Natural killer cell treated with Interleukin-12 subunit alpha and Interleukin-12 subunit beta and Interleukin-15 and Interleukin-18, amount 100 ng/mL, for 72 hours (primary cell): ENCODE data around the gene ACSF3. TPM values are rescaled to one million over a fixed set of nuclear protein-coding genes. Genes with fewer than 3 reads are reported as not detected.

Source experiments
- ATAC-seq, 2 donors: fragments of 150-1000 bp; cut with Tn5 transposase in 1 of 2; sonication (Bioruptor Pico), chemical (Tn5 transposase) in 1 of 2; 2 replicates each; pipeline ENCODE4 v1.10.0; 2021
- DNase-seq: peaks from one replicate; pipeline ENCODE4 v3.0.0; 2022; ENCODE audit warnings: low spot score
- H3K27ac Mint-ChIP-seq, 2 donors: 1 replicate in 1 of 2; 2 replicates in 1 of 2; pipeline ENCODE4 v1.8.0; 2022; ENCODE audit warnings: mixed read lengths in 2 of 2, mild to moderate bottlenecking in 1 of 2, moderate library complexity in 1 of 2
- H3K27me3 Mint-ChIP-seq, 2 donors: 1 replicate in 1 of 2; 2 replicates in 1 of 2; pipeline ENCODE4 v1.8.0; 2022; ENCODE audit warnings: mixed read lengths in 2 of 2
- H3K36me3 Mint-ChIP-seq: one replicate; pipeline ENCODE4 v1.8.0; 2022; ENCODE audit warnings: mixed read lengths
- H3K4me1 Mint-ChIP-seq, 2 donors: 1 replicate in 1 of 2; 2 replicates in 1 of 2; pipeline ENCODE4 v1.8.0; 2022; ENCODE audit warnings: low read depth in 2 of 2, mixed read lengths in 2 of 2, mild to moderate bottlenecking in 1 of 2
- H3K4me3 Mint-ChIP-seq: one replicate; pipeline ENCODE4 v1.8.0; 2022; ENCODE audit warnings: mixed read lengths
- H3K9me3 Mint-ChIP-seq: 2 replicates; pipeline ENCODE4 v1.8.0; 2022; ENCODE audit warnings: mixed read lengths
- total RNA-seq, 2 donors: library from RNA; stranded (reverse); gene quantifications; one replicate each; pipeline ENCODE4 v1.2.3, GENCODE V29; 2022

ACSF3 gene
- total RNA-seq, 2 donors from 2014 or later: 52.3 to 125 TPM

DNA sequence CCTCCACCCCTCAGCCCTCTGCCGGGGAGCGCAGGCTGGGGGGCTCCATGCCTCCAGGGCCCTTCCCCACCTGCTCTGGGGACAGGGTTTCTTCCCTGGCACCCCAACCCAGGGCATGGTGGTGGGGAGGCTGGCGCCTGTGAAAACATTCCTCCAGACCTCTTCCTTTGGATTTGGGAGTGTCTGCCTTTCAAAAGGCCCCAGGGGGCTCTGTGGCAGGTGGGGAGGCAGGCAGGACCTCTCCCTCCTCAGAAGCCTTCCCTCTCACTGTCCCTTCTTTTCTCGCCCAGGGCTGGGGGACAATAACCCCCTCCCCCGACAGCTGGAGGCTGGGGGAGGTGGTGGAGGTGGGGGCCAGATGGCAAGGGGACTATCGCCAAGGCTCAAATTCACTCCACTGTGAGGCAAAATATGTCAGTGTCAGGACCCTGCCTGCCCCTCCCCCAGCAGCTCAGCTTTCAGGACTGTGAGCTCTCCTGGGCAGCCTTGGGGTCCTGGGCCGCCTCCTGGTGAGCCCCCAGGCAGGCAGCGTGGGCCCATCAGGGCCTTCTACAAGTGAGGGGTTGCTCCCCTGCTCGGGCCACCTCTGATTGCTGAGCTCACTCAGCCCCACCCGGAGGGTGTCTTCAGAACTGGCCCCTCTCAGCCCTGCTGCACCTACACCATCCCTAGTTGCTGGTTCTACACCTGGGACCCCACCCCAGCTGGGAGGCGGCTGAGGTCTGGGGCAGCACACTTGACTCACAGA is 79.7 kb downstream of the ACSF3 start:
- no peak for ATAC-seq
- H3K9me3 Mint-ChIP-seq: no peaks in the 10 kb centered on the region
- H3K4me3 Mint-ChIP-seq: no peak overlapping the region
- no peak for DNase-seq
- no peaks in the 10 kb centered on the region for H3K36me3 Mint-ChIP-seq
- no peak overlapping the region for H3K27ac Mint-ChIP-seq
- H3K27me3 Mint-ChIP-seq: no peaks in the 10 kb centered on the region
- peaks cover 6 to 8% of the 10 kb centered on the region in 2 donors for H3K4me1 Mint-ChIP-seq

DNA sequence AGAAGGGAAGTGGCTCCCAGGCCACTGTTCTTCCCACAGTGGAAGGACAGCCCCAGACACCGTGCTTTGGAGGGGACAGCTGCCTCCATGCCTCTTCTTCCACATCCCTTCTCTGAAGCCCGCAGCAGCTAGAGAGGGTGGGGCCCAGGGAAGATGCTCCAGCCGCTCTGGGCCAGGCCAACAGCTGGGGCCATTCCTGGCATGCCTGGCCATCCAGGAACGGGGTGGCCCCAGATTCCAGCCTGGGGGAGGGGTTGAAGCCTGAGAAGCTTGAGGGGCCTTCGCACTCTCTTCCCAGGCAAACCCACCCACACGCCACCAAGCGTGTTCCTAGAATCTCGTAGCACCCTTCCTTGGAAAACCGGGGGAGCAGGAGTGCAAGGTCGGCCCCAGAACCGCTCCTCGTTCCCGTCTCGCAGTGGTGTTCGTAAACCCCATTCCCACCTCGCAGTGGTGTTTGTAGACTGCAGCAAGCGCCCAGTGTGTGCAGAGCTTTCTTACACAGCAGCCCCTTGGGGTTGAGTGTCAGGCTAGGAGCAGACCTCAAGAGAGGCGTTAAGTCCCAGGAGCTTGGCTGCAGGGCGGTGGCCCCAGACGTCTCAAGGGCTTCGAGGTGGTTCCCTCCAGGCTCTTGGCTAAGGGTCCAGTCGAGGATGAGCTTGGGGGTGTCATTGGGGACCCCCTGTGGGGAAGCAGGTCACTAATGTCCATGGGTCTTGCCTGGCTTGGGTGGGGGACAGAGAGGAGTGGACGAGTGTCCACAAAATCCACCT is 80.6 kb downstream of the ACSF3 start:
- DNase-seq (no peak), ATAC-seq (no peak)
- Mint-ChIP-seq H3K9me3 (no peaks in the 10 kb centered on the region), H3K36me3 (no peaks in the 10 kb centered on the region), H3K27me3 (no peaks in the 10 kb centered on the region), H3K27ac (no peak overlapping the region), H3K4me1 (peaks cover 6 to 8% of the 10 kb centered on the region in 2 donors), H3K4me3 (no peak overlapping the region)

DNA sequence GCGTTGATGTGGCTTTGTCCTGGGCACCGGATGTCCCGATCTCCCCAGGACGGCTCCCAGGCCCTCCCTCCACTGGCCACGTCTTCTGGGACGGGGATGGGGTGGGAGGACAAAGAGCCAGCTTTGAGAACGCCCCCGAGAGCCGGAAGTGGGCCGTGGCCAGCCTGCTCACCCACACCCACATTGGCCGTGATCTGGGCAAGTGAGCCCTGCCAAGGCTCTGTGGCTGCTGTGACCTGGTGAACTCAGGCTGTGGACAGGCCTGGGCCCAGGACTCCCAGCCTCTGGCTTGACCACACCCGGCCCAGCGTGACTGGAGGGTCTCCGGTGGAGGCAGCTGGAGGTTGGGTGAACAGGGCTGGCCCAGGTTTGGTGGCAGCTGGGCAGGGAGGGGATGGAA is 81.2 kb downstream of the ACSF3 start:
- ATAC-seq (no peak), DNase-seq (no peak)
- no peaks in the 10 kb centered on the region for H3K9me3 Mint-ChIP-seq
- no peak overlapping the region for H3K27ac Mint-ChIP-seq
- no peak overlapping the region for H3K4me3 Mint-ChIP-seq
- H3K4me1 Mint-ChIP-seq: peaks cover 6 to 8% of the 10 kb centered on the region in 2 donors
- no peaks in the 10 kb centered on the region for H3K36me3 Mint-ChIP-seq
- no peaks in the 10 kb centered on the region for H3K27me3 Mint-ChIP-seq

DNA sequence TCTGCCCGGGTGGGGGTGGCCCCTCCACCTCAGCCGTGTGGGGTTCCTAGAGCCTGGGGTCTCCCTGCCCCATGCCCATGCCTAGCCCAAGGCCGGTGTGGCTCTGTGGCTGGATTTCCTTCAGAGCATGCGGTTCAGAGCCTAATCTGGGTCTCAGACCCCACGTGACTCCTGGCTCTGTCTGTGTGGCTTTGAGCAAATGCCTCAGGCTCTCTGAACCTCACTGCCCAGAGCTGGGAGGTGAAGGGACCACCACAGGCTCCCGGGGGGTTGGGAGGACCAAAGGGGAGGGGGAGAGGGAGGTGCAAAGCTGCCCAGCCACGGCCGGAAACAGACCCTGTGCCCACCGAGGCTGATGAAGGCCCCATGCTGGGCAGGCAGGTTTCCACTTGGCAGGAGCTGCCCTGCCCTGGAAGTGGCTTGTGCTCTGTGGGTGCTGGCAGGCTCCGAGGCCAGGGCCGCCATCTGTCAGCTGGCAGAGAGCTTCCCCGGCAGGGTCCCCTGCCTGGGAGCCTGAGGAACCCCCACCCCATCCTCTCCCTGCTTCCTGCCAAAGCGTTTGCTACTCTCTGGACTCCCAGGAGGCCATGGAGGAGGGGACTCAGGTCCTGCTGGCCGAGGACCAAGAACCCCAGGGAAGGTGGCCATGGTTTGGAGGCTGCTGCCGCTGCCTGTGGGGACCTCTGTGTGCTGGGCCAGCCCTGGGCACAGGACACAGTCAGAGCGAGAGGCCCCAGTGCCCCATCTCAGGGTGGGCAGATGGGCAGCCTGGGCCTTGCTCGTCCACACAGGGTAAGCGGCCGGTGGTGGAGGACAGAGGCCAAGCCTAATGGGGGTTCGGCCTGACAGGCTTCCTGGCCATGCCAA is 81.9 kb downstream of the ACSF3 start:
- no peaks in the 10 kb centered on the region for H3K36me3 Mint-ChIP-seq
- DNase-seq (no peak), ATAC-seq (no peak)
- no peaks in the 10 kb centered on the region for H3K27me3 Mint-ChIP-seq
- no peaks in the 10 kb centered on the region for H3K9me3 Mint-ChIP-seq
- no peak overlapping the region for H3K4me3 Mint-ChIP-seq
- peaks cover 5 to 6% of the 10 kb centered on the region in 2 donors for H3K4me1 Mint-ChIP-seq
- H3K27ac Mint-ChIP-seq: no peak overlapping the region

- no peaks in the 10 kb centered on the region for H3K36me3 Mint-ChIP-seq
- DNase-seq (no peak), ATAC-seq (no peak)
- H3K27me3 Mint-ChIP-seq: no peaks in the 10 kb centered on the region
- H3K4me3 Mint-ChIP-seq: no peak overlapping the region
- H3K4me1 Mint-ChIP-seq: no peaks in the 10 kb centered on the region
- H3K9me3 Mint-ChIP-seq: no peaks in the 10 kb centered on the region
- H3K27ac Mint-ChIP-seq: no peak overlapping the region
These were observed 82.6 kb downstream of the ACSF3 start for GRCh38 chr16:89176147-89176690.

- H3K27me3 Mint-ChIP-seq: peaks cover 0 to 1% of the 10 kb centered on the region in 2 donors
- H3K4me3 Mint-ChIP-seq: no peak overlapping the region
- no peaks in the 10 kb centered on the region for H3K36me3 Mint-ChIP-seq
- ATAC-seq (no peak), DNase-seq (no peak)
- H3K4me1 Mint-ChIP-seq: no peaks in the 10 kb centered on the region
- H3K27ac Mint-ChIP-seq: no peak overlapping the region
- no peaks in the 10 kb centered on the region for H3K9me3 Mint-ChIP-seq
These were observed 83.1 kb downstream of the ACSF3 start for GRCh38 chr16:89176717-89177116.

DNA sequence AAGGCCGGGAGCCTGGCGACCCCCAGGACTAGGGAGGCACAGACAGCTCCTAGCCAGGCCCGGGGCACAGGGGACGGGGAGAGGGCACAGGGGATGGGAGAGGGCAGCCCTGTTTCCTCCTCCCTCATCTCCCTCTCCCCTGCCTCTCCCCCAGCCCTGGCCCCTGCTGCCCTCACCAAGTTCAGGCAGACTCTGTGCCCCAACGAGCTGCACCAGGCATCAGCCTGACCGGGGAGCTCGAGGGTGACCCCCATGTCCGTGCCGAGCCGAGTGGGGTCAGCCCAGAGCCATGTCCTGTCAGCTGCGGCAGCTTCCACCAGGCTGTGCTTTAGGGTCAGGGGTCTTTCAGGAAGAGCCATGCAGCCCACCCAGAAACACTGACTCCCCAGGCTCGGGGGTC is 83.8 kb downstream of the ACSF3 start:
- H3K27me3 Mint-ChIP-seq: peaks cover 0 to 2% of the 10 kb centered on the region in 2 donors
- ATAC-seq (no peak), DNase-seq (no peak)
- no peaks in the 10 kb centered on the region for H3K4me1 Mint-ChIP-seq
- no peak overlapping the region for H3K4me3 Mint-ChIP-seq
- H3K9me3 Mint-ChIP-seq: no peaks in the 10 kb centered on the region
- H3K36me3 Mint-ChIP-seq: no peaks in the 10 kb centered on the region
- H3K27ac Mint-ChIP-seq: no peak overlapping the region

DNA sequence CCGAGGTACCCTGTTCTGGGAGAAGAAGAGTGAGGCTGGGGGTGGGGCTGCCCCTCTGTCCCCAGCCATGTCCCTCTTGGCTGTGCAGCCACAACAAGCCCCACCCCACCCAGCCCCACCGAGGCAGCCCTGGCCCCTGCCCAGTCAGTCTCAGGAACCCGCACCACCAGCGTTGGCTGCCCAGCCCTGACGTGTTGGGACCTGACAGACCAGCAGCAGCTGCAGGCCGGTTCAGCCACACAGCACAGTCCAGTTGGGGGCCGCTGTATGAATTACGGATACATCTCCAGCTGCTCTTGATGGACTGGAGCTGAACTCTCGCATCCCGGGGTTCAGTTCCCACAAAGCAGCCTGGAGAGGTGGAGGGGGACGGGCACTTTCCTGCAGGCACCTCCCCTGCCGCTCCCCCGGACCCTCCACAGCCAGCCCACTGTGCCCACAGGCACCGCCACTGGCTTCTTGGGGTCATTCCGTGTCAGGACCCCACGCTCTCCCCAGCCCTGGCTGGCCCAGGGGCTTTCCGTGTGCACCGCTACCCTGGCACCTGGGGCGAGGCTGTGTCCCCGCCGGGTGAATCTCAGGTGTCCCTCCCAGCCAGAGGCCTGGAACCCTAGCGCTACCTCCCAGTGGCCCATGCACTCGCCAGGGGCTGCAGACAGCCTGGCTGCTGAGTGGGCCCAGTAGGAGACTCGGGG is 84.9 kb downstream of the ACSF3 start:
- peaks cover 0 to 2% of the 10 kb centered on the region in 2 donors for H3K27me3 Mint-ChIP-seq
- no peak for DNase-seq
- H3K4me3 Mint-ChIP-seq: no peak overlapping the region
- no peak for ATAC-seq
- no peaks in the 10 kb centered on the region for H3K4me1 Mint-ChIP-seq
- H3K9me3 Mint-ChIP-seq: no peaks in the 10 kb centered on the region
- no peaks in the 10 kb centered on the region for H3K36me3 Mint-ChIP-seq
- H3K27ac Mint-ChIP-seq: no peak overlapping the region

- peaks cover 0 to 2% of the 10 kb centered on the region in 2 donors for H3K27me3 Mint-ChIP-seq
- H3K4me1 Mint-ChIP-seq: no peaks in the 10 kb centered on the region
- ATAC-seq (peak in 1 of 2 donors; percentile 7), DNase-seq (no peak)
- no peaks in the 10 kb centered on the region for H3K9me3 Mint-ChIP-seq
- H3K27ac Mint-ChIP-seq: no peak overlapping the region
- H3K36me3 Mint-ChIP-seq: no peaks in the 10 kb centered on the region
- no peak overlapping the region for H3K4me3 Mint-ChIP-seq
These were observed 85.5 kb downstream of the ACSF3 start for GRCh38 chr16:89179148-89179484.

DNA sequence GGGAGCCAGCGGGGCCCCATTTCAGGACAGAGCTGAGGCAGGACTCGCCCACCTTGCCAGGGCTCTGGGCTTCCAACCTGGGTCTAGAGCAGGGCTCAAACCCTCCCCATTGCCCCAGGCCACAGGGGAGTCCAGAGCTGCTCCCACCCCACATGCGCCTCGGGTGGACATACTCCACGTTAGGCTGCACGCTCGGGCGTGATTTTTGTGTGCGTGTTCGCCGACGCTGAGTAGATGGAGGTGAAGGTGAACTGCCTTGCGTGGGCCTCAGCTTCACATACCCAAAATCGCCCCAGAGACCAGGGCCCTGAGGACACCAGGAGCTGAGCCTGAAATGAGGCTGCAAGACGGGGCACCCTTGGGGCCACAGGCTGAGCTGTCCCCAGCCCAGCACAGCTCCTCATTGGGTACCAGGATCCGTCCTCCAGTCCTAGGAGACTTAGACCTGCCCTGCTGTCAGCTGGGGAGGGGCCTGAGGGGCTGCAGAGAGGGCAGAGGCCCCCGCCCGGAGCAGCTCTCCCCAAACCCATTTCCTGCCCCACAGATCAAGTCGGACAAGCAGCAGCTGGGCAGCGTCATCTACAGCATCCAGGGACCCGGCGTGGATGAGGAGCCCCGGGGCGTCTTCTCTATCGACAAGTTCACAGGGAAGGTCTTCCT is 86.1 kb downstream of the ACSF3 start:
- H3K4me1 Mint-ChIP-seq: no peaks in the 10 kb centered on the region
- no peaks in the 10 kb centered on the region for H3K36me3 Mint-ChIP-seq
- no peak overlapping the region for H3K4me3 Mint-ChIP-seq
- H3K27ac Mint-ChIP-seq: no peak overlapping the region
- ATAC-seq: no peak
- H3K27me3 Mint-ChIP-seq: peaks cover 0 to 2% of the 10 kb centered on the region in 2 donors
- no peaks in the 10 kb centered on the region for H3K9me3 Mint-ChIP-seq
- DNase-seq: no peak

DNA sequence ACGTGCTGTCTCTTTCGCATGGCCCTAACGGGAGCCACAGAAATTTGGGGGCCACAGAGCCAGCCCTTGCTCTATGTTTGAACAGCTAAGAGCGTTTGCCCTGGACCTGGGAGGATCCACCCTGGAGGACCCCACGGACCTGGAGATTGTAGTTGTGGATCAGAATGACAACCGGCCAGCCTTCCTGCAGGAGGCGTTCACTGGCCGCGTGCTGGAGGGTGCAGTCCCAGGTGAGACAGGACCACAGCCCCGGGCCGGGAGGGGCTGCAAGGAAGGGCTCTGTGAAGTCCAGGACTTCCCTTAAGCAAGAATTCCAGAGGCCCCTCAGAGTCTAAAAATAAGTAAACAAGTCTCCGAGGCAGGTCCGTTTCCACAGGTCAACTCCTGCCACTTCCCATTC is 89.8 kb downstream of the ACSF3 start:
- Mint-ChIP-seq H3K4me1 (no peaks in the 10 kb centered on the region), H3K27ac (no peak overlapping the region), H3K4me3 (no peak overlapping the region), H3K27me3 (peaks cover 0 to 2% of the 10 kb centered on the region in 2 donors), H3K36me3 (no peaks in the 10 kb centered on the region), H3K9me3 (no peaks in the 10 kb centered on the region)
- DNase-seq (no peak), ATAC-seq (no peak)

DNA sequence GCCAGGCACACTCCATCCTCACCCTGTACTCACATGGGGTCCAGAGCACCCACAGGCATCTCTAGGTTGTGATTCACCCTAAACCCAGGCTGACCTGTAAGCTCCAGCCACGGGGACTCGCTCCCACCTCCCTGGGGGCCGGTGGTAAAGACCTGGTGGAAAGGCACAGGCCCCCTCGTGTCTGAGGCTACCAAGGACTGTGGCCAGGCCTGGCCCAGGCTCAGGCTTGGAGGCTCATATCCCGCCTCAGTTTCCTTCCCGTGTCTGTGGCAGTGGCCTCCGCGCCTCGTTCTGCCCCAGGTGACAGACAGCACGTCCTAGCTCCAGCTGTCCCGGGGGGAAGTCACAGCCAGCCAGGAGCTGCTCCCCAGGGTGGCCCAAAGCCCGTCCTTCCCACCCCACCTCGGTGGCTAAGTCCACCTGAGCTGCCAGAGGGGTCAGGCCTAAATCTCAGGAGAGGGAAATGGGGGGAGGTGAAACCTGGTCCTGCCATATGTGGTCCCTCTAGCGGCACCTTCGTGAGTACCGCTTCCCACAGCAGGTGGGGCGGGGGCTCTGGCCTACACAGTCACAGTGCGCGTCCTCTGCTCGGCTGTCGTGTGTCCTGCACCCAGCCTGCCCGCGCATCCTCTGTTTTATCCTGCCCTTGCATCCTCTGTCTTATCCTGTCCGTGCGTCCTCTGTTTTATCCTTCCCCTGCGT is 90.5 kb downstream of the ACSF3 start:
- H3K4me1 Mint-ChIP-seq: no peaks in the 10 kb centered on the region
- ATAC-seq (no peak), DNase-seq (peak; percentile 58)
- H3K4me3 Mint-ChIP-seq: no peak overlapping the region
- H3K36me3 Mint-ChIP-seq: no peaks in the 10 kb centered on the region
- H3K9me3 Mint-ChIP-seq: no peaks in the 10 kb centered on the region
- H3K27me3 Mint-ChIP-seq: peaks cover 0 to 2% of the 10 kb centered on the region in 2 donors
- H3K27ac Mint-ChIP-seq: no peak overlapping the region
